HG02798 (cell line): Measurements from ENCODE around the gene RNF145.
A peak's percentile ranks its signal among the peaks of the same experiment; 100 is the strongest.
"Not testable (repeated sequence)": the region's sequence is repeated elsewhere in the genome, so short reads cannot be mapped to it uniquely, and the experiment has no call there.

Experiments used
- ATAC-seq: cut with Tn5 transposase; IDR thresholded peaks from one replicate; pipeline ENCODE4 v1.9.1; 2021; ENCODE audit warnings: mild to moderate bottlenecking; ENCODE audit not compliant: unreplicated experiment, poor library complexity

The RNF145 gene

GRCh38 chr5:159123700-159124099 is 85.7 kb downstream of the RNF145 start:
- no peak for ATAC-seq

- no peak for ATAC-seq
Observed at GRCh38 chr5:159123189-159123588, 86.2 kb downstream of the RNF145 start.

GRCh38 chr5:159121061-159121460 is 88.3 kb downstream of the RNF145 start:
- no peak for ATAC-seq

GRCh38 chr5:159120446-159120845 is 88.9 kb downstream of the RNF145 start:
- peak; percentile 56 for ATAC-seq

GRCh38 chr5:159119842-159120241 is 89.5 kb downstream of the RNF145 start:
- not testable (repeated sequence) for ATAC-seq

GRCh38 chr5:159118958-159119659 is 90.2 kb downstream of the RNF145 start:
- ATAC-seq = not testable (repeated sequence)

- ATAC-seq = no peak
Observed at GRCh38 chr5:159113405-159113804, 95.9 kb downstream of the RNF145 start.

GRCh38 chr5:159112436-159112835 is 96.9 kb downstream of the RNF145 start:
- no peak for ATAC-seq
